B cell (primary cell): Measurements from ENCODE around the gene MESP2. TPM values are rescaled to one million over a fixed set of nuclear protein-coding genes. Genes with fewer than 3 reads are reported as not detected.

Experiments used
- ATAC-seq: fragments of 200-7000 bp; cut with Tn5 transposase; one replicate; pipeline ENCODE4 v1.10.0; 2021; ENCODE audit warnings: low read depth, mild to moderate bottlenecking, moderate number of reproducible peaks, moderate library complexity
- CTCF ChIA-PET: fragments of 350-600 bp; sonication (Branson Sonifier 250); formaldehyde crosslinking; loops from one replicate; lab custom pipeline; 2021; ENCODE audit warnings: antibody characterized with exemption, inconsistent platforms; lab: Charles Lee
- POLR2A ChIA-PET: fragments of 350-600 bp; sonication (Branson Sonifier 250); formaldehyde crosslinking; loops from one replicate; lab custom pipeline; 2021; ENCODE audit warnings: antibody characterized with exemption; lab: Charles Lee
- DNase-seq: peaks from one replicate; pipeline ENCODE4 v3.0.0; 2013
- H2AFZ ChIP-seq: 2 replicates; pipeline ENCODE4 v1.6.1; 2012; ENCODE audit warnings: mild to moderate bottlenecking, low read depth, low read length; ENCODE audit not compliant: insufficient read depth, poor library complexity, severe bottlenecking
- H3K27ac ChIP-seq, 2 donors: 1 replicate in 1 of 2; 2 replicates in 1 of 2; pipeline ENCODE4 v1.5.1; 2012 to 2013; ENCODE audit warnings: low read length in 2 of 2, mild to moderate bottlenecking in 2 of 2, moderate library complexity in 1 of 2
- H3K27me3 ChIP-seq, 4 experiments: fragments of 200-600 bp in 1 of 4; sonication (generic) in 1 of 4; replicated peaks in 1 of 4; 1 replicate in 2 of 4; 2 replicates in 2 of 4; pipeline versions ENCODE4 v1.6.1 to v1.7.0; 2013 to 2016; ENCODE audit warnings: low read length in 3 of 4, mild to moderate bottlenecking in 2 of 4, mixed read lengths in 1 of 4, moderate library complexity in 1 of 4; ENCODE audit not compliant: insufficient read depth in 4 of 4, control insufficient read depth in 3 of 4; ENCODE audit errors: control extremely low read depth in 1 of 4
- H3K36me3 ChIP-seq, 2 experiments: replicated peaks in 1 of 2; 1 replicate in 1 of 2; 2 replicates in 1 of 2; pipeline versions ENCODE4 v1.6.1 to v1.7.1; 2013; ENCODE audit warnings: low read length in 1 of 2; ENCODE audit not compliant: insufficient read depth in 2 of 2, control insufficient read depth in 1 of 2; ENCODE audit errors: control extremely low read depth in 1 of 2, extremely low read depth in 1 of 2
- H3K4me1 ChIP-seq, 2 donors: fragments of 200-600 bp in 1 of 2; sonication (generic) in 1 of 2; 1 replicate in 1 of 2; 2 replicates in 1 of 2; pipeline versions ENCODE4 v1.5.1 to v1.6.1; 2013 to 2017; ENCODE audit warnings: low read length in 2 of 2; ENCODE audit not compliant: control insufficient read depth in 2 of 2, insufficient read depth in 2 of 2
- H3K4me2 ChIP-seq: replicated peaks from 2 replicates; pipeline ENCODE3; 2012; ENCODE audit warnings: mild to moderate bottlenecking, low read depth, low read length; ENCODE audit not compliant: poor library complexity, severe bottlenecking
- H3K4me3 ChIP-seq, 5 experiments: fragments of 200-600 bp in 1 of 5; sonication (generic) in 1 of 5; 1 replicate in 3 of 5; 2 replicates in 2 of 5; pipeline versions ENCODE4 v1.5.1 to v1.7.0; 2011 to 2016; ENCODE audit warnings: low read length in 4 of 5, mild to moderate bottlenecking in 4 of 5, low read depth in 2 of 5, control low read depth in 1 of 5, moderate library complexity in 1 of 5; ENCODE audit not compliant: insufficient read depth in 1 of 5; ENCODE audit errors: control extremely low read depth in 1 of 5, extremely low read depth in 1 of 5
- H3K79me2 ChIP-seq: fragments of 200-600 bp; sonication (generic); one replicate; pipeline ENCODE4 v1.6.0; 2016; ENCODE audit warnings: low read length; ENCODE audit not compliant: control insufficient read depth, insufficient read depth
- H3K9ac ChIP-seq: fragments of 200-600 bp; sonication (generic); 2 replicates; pipeline ENCODE4 v1.6.1; 2017; ENCODE audit warnings: mild to moderate bottlenecking, low read length, moderate library complexity
- H3K9me3 ChIP-seq, 3 donors: one replicate each; pipeline versions ENCODE4 v1.6.1 to v1.7.1; 2013; ENCODE audit warnings: low read length in 2 of 3; ENCODE audit not compliant: control insufficient read depth in 2 of 3, insufficient read depth in 1 of 3; ENCODE audit errors: control extremely low read depth in 1 of 3
- H4K20me1 ChIP-seq: 2 replicates; pipeline ENCODE4 v1.6.0; 2012; ENCODE audit warnings: mild to moderate bottlenecking, low read length; ENCODE audit not compliant: insufficient read depth, control insufficient read depth, poor library complexity, severe bottlenecking
- H3K27ac Mint-ChIP-seq: one replicate; pipeline ENCODE4 v1.8.0; 2021; ENCODE audit warnings: mixed read lengths
- H3K27me3 Mint-ChIP-seq: one replicate; pipeline ENCODE4 v1.8.0; 2021; ENCODE audit warnings: mixed read lengths
- H3K4me1 Mint-ChIP-seq: one replicate; pipeline ENCODE4 v1.8.0; 2021; ENCODE audit warnings: mixed read lengths
- H3K4me3 Mint-ChIP-seq: one replicate; pipeline ENCODE4 v1.8.0; 2021; ENCODE audit warnings: mixed read lengths
- H3K9me3 Mint-ChIP-seq: one replicate; pipeline ENCODE4 v1.8.0; 2022; ENCODE audit warnings: mixed read lengths; ENCODE audit not compliant: insufficient read depth
- CTCF ChIP-seq: fragments of 200-600 bp; IDR thresholded peaks from one replicate; pipeline ENCODE4 v1.8.0; 2022; ENCODE audit warnings: antibody characterized with exemption, mild to moderate bottlenecking
- EZH2 ChIP-seq: IDR thresholded peaks from 2 replicates; pipeline ENCODE4 v1.6.1; 2012; ENCODE audit warnings: borderline replicate concordance, low read depth, mild to moderate bottlenecking, moderate library complexity, low read length; ENCODE audit not compliant: insufficient read depth, poor library complexity, severe bottlenecking
- WGBS: methylation state at CpG from one replicate; pipeline ENCODE4 v1.1.5; 2013; ENCODE audit warnings: missing lambda C conversion rate; ENCODE audit not compliant: insufficient coverage; 5-methylcytosine and 5-hydroxymethylcytosine counted together
- intact Hi-C: fragments of 100-400 bp; cut with micrococcal nuclease; formaldehyde crosslinking; loops from one replicate; pipeline ENCODE4 v1.10.0; 2022
- polyA plus RNA-seq: library from polyadenylated mRNA; depleted of rRNA; stranded (reverse); fragments of >200 nt; gene quantifications from 2 replicates; pipeline ENCODE4 v1.2.3, GENCODE V29; 2012
- total RNA-seq, 2 donors: library from RNA; stranded (reverse); fragments of 120-200 nt in 1 of 2; gene quantifications; 1 replicate in 1 of 2; 2 replicates in 1 of 2; pipeline versions ENCODE4 v1.2.3 to v1.2.4, GENCODE V29; 2013 to 2022

Gene MESP2
- total and polyA plus RNA-seq, 2 donors (not counting 1 experiment from before 2014, with no cell fraction given), result not detected

- Histone ChIP-seq H3K36me3 (no peaks in the 10 kb centered on the region), H3K4me3 (no peak overlapping the region), H3K27ac (no peak overlapping the region), H3K79me2 (no peaks in the 10 kb centered on the region), H3K4me2 (no peak overlapping the region), H3K9ac (no peak overlapping the region), H3K27me3 (peaks cover 0 to 3% (median 1%) of the 10 kb centered on the region in 4 experiments), H3K9me3 (no peaks in the 10 kb centered on the region), H4K20me1 (no peaks in the 10 kb centered on the region), H3K4me1 (no peaks in the 10 kb centered on the region), H2AFZ (no peak overlapping the region)
- no peak overlapping the region for H3K4me3 Mint-ChIP-seq
- WGBS, result no CpG with 5 or more reads among the region's 3 CpGs
- CTCF ChIA-PET, result interaction anchor here (0.9 to 2.4 kb wide), 2 partner anchors 9 to 105 kb away, joined by 3 to 7 read pairs; no protein-coding TSS in a partner anchor
- H3K9me3 Mint-ChIP-seq, result no peaks in the 10 kb centered on the region
- POLR2A ChIA-PET, result no interaction called here
- no peak for DNase-seq
- ATAC-seq, result no peak
- no peaks in the 10 kb centered on the region for H3K27me3 Mint-ChIP-seq
- TF ChIP-seq CTCF (no peak), EZH2 (no peak)
- H3K4me1 Mint-ChIP-seq, result no peaks in the 10 kb centered on the region
- intact Hi-C loops, result loop anchor here (10.0 kb wide), 1 partner anchor 65 kb away; no protein-coding TSS in a partner anchor
- H3K27ac Mint-ChIP-seq, result no peak overlapping the region
Measured at GRCh38 chr15:89769366-89769765, 6.8 kb upstream of the MESP2 start.

DNA sequence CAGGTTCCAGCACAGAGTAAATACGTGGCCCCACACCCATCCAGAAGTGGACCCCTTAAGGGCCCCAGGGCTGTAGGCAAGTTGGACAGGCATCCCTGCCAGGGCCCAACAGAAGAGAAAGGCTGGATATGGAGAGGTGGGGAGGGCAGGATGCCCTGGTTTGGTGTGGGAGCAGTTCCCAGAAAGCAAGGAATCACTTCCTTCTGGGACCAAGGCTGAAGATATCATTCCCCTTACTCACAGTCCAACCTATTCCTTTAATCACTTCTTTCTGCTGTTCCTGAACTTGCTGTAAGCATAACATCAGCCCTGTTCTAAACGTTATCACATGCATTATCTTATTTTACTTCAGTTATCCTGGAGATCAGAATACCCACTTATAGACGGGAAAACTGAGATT, 6.1 kb upstream of the MESP2 start:
- ATAC-seq, result no peak
- intact Hi-C loops, result no loop called here
- ChIA-PET POLR2A (no interaction called here), CTCF (no interaction called here)
- Histone ChIP-seq H2AFZ (no peak overlapping the region), H3K9ac (no peak overlapping the region), H3K4me1 (no peaks in the 10 kb centered on the region), H3K27me3 (peaks cover 0 to 4% (median 1%) of the 10 kb centered on the region in 4 experiments), H3K4me2 (no peak overlapping the region), H3K36me3 (no peaks in the 10 kb centered on the region), H3K79me2 (no peaks in the 10 kb centered on the region), H4K20me1 (no peaks in the 10 kb centered on the region), H3K9me3 (no peaks in the 10 kb centered on the region), H3K27ac (no peak overlapping the region), H3K4me3 (no peak overlapping the region)
- no peaks in the 10 kb centered on the region for H3K27me3 Mint-ChIP-seq
- no peak overlapping the region for H3K4me3 Mint-ChIP-seq
- DNase-seq, result no peak
- no peak overlapping the region for H3K27ac Mint-ChIP-seq
- H3K9me3 Mint-ChIP-seq, result no peaks in the 10 kb centered on the region
- WGBS, result 92% methylated on average over 3 of the region's 3 CpGs
- no peaks in the 10 kb centered on the region for H3K4me1 Mint-ChIP-seq
- TF ChIP-seq CTCF, result no peak
- no peak for TF ChIP-seq EZH2
